Measurements from ENCODE around the gene EPHA2.
A peak's percentile ranks its signal among the peaks of the same experiment; 100 is the strongest.

EPHA2 gene

GRCh38 chr1:16118706-16119105 lies 37.2 kb downstream of the EPHA2 start:
- H3K27ac ChIP-seq, result no peak overlapping the region; the same call in 1 of the 2 replicates
- no peak for TF ChIP-seq CTCF (IDR thresholded peaks at IDR 0.05)

GRCh38 chr1:16117936-16118335 lies 37.9 kb downstream of the EPHA2 start:
- peak overlapping the region; percentile 23; the same call in 1 of the 2 replicates for H3K27ac ChIP-seq
- no peak for TF ChIP-seq CTCF (IDR thresholded peaks at IDR 0.05)
- no peak for TF ChIP-seq ZFX (IDR thresholded peaks at IDR 0.05; ENCODE audit: borderline replicate concordance)

GRCh38 chr1:16117369-16117768 lies 38.5 kb downstream of the EPHA2 start:
- TF ChIP-seq ZFX (IDR thresholded peaks at IDR 0.05; ENCODE audit: borderline replicate concordance) (no peak), CTCF (IDR thresholded peaks at IDR 0.05) (no peak)
- no peak overlapping the region for H3K27ac ChIP-seq

GRCh38 chr1:16116625-16117024 lies 39.2 kb downstream of the EPHA2 start:
- no peak for TF ChIP-seq ZFX (IDR thresholded peaks at IDR 0.05; ENCODE audit: borderline replicate concordance)
- TF ChIP-seq CTCF (IDR thresholded peaks at IDR 0.05), result no peak
- no peak overlapping the region for H3K27ac ChIP-seq

- TF ChIP-seq ZFX (IDR thresholded peaks at IDR 0.05; ENCODE audit: borderline replicate concordance) (no peak), CTCF (IDR thresholded peaks at IDR 0.05) (no peak)
- H3K27ac ChIP-seq, result no peak overlapping the region
These were observed 39.9 kb downstream of the EPHA2 start for GRCh38 chr1:16116002-16116401.

- no peak for TF ChIP-seq ZFX (IDR thresholded peaks at IDR 0.05; ENCODE audit: borderline replicate concordance)
- TF ChIP-seq CTCF (IDR thresholded peaks at IDR 0.05), result no peak
- H3K27ac ChIP-seq, result no peak overlapping the region
These were observed 40.3 kb downstream of the EPHA2 start for GRCh38 chr1:16115468-16115983.

- H3K27ac ChIP-seq, result no peak overlapping the region
These were observed 41.1 kb downstream of the EPHA2 start for GRCh38 chr1:16114527-16115467.

More at GRCh38 chr1:16114527-16115467, 41.1 kb downstream of the EPHA2 start:
- TF ChIP-seq ZFX (IDR thresholded peaks at IDR 0.05; ENCODE audit: borderline replicate concordance) (no peak), CTCF (IDR thresholded peaks at IDR 0.05) (no peak)
